Endothelial cell of umbilical vein (primary cell): Measurements from ENCODE around the gene GALNT10. TPM values are rescaled to one million over a fixed set of nuclear protein-coding genes. Genes with fewer than 3 reads are reported as not detected.

Source experiments
- BruUV-seq: library from RNA; stranded (reverse); fragments of 400-500 nt; replicated peaks from 2 replicates; lab custom pipeline; 2021; lab: Mats Ljungman, UMichigan
- CTCF ChIA-PET: fragments of 300-600, 350-600 bp; sonication (Branson Sonifier 250); formaldehyde crosslinking; loops from one replicate; lab custom pipeline; 2021; ENCODE audit warnings: antibody characterized with exemption, inconsistent platforms; lab: Charles Lee
- POLR2A ChIA-PET: fragments of 300-600, 350-600 bp; sonication (Branson Sonifier 250); formaldehyde crosslinking; loops from one replicate; lab custom pipeline; 2021; ENCODE audit warnings: antibody characterized with exemption, inconsistent platforms; lab: Charles Lee
- DNase-seq: peaks from one replicate; pipeline ENCODE4 v3.0.0-alpha.2; 2011; ENCODE audit warnings: low read depth, low spot score
- FAIRE-seq: peaks from 2 replicates; lab custom pipeline; 2011; peaks lifted over from hg19 to GRCh38; lab: Jason Lieb, UNC
- H2AFZ ChIP-seq: 2 replicates; pipeline ENCODE4 v1.6.0; 2012; ENCODE audit warnings: low read depth, low read length, control low read depth, inconsistent platforms
- H3K27ac ChIP-seq: 2 replicates; pipeline ENCODE4 v1.5.1; 2011; ENCODE audit warnings: low read depth, mild to moderate bottlenecking, control low read depth, low read length, moderate library complexity; ENCODE audit not compliant: insufficient read depth
- H3K27me3 ChIP-seq, 2 experiments: 2 replicates each; pipeline versions ENCODE4 v1.6.0 to v1.6.1; 2011; ENCODE audit warnings: low read length in 2 of 2, mixed read lengths in 1 of 2; ENCODE audit not compliant: control insufficient read depth in 2 of 2, insufficient read depth in 2 of 2
- H3K36me3 ChIP-seq, 2 experiments: 2 replicates in 1 of 2; 3 replicates in 1 of 2; pipeline ENCODE4 v1.5.1; 2011; ENCODE audit warnings: low read length in 2 of 2, mild to moderate bottlenecking in 1 of 2, moderate library complexity in 1 of 2; ENCODE audit not compliant: control insufficient read depth in 2 of 2, insufficient read depth in 2 of 2; ENCODE audit errors: extremely low read depth in 1 of 2
- H3K4me1 ChIP-seq: 3 replicates; pipeline ENCODE4 v1.5.1; 2011; ENCODE audit warnings: mild to moderate bottlenecking, low read length; ENCODE audit not compliant: control insufficient read depth, insufficient read depth; ENCODE audit errors: extremely low read depth
- H3K4me2 ChIP-seq: 2 replicates; pipeline ENCODE4 v1.6.1; 2011; ENCODE audit warnings: low read length, control low read depth, mixed read lengths; ENCODE audit not compliant: insufficient read depth
- H3K4me3 ChIP-seq, 3 experiments: fragments of 200-600 bp in 1 of 3; sonication (generic), shearing (Covaris generic) in 1 of 3; replicated peaks in 1 of 3; 2 replicates each; pipeline ENCODE4 v1.5.1; 2011 to 2016; ENCODE audit warnings: control low read depth in 3 of 3, low read length in 3 of 3, mild to moderate bottlenecking in 2 of 3, inconsistent platforms in 1 of 3, low read depth in 1 of 3, moderate library complexity in 1 of 3; ENCODE audit not compliant: insufficient read depth in 1 of 3
- H3K79me2 ChIP-seq: 2 replicates; pipeline ENCODE4 v1.6.0; 2012; ENCODE audit warnings: low read length, inconsistent platforms; ENCODE audit not compliant: control insufficient read depth, insufficient read depth
- H3K9ac ChIP-seq: replicated peaks from 2 replicates; pipeline ENCODE3; 2011; ENCODE audit warnings: low read length, control low read depth; ENCODE audit not compliant: insufficient read depth; ENCODE audit errors: extremely low read depth
- H3K9me1 ChIP-seq: replicated peaks from 3 replicates; pipeline ENCODE4 v1.6.0; 2011; ENCODE audit warnings: mild to moderate bottlenecking, low read length; ENCODE audit not compliant: control insufficient read depth, insufficient read depth; ENCODE audit errors: extremely low read depth
- H3K9me3 ChIP-seq: replicated peaks from 2 replicates; pipeline ENCODE4 v1.5.1; 2012; ENCODE audit warnings: low read length, inconsistent platforms; ENCODE audit not compliant: control insufficient read depth, insufficient read depth
- H4K20me1 ChIP-seq: replicated peaks from 2 replicates; pipeline ENCODE3; 2011; ENCODE audit warnings: mild to moderate bottlenecking, low read length; ENCODE audit not compliant: control insufficient read depth, insufficient read depth; ENCODE audit errors: extremely low read depth
- EZH2 ChIP-seq: IDR thresholded peaks from 2 replicates; pipeline ENCODE4 v1.6.1; 2012; ENCODE audit warnings: borderline replicate concordance, low read depth, mild to moderate bottlenecking, moderate library complexity, low read length, inconsistent platforms; ENCODE audit not compliant: severe bottlenecking
- FOS ChIP-seq: IDR thresholded peaks from 2 replicates; pipeline ENCODE4 v1.6.1; 2011; ENCODE audit warnings: mild to moderate bottlenecking, low read length, moderate library complexity, borderline replicate concordance; ENCODE audit not compliant: insufficient read depth
- GATA2 ChIP-seq: IDR thresholded peaks from 2 replicates; pipeline ENCODE4 v1.7.0; 2011; ENCODE audit warnings: low read depth, mild to moderate bottlenecking, moderate library complexity, mixed read lengths, low read length; ENCODE audit not compliant: insufficient read length, insufficient read depth
- JUN ChIP-seq: IDR thresholded peaks from 2 replicates; pipeline ENCODE4 v1.6.1; 2011; ENCODE audit warnings: borderline replicate concordance, low read depth; ENCODE audit not compliant: insufficient read length, insufficient read depth
- MYC ChIP-seq: IDR thresholded peaks from one replicate; pipeline ENCODE4 v1.6.1; 2011; ENCODE audit warnings: mild to moderate bottlenecking, low read depth, low read length
- POLR2A ChIP-seq: IDR thresholded peaks from 2 replicates; pipeline ENCODE4 v1.6.1; 2012; ENCODE audit warnings: low read depth, mild to moderate bottlenecking, control low read depth, low read length
- POLR2AphosphoS5 ChIP-seq: IDR thresholded peaks from 2 replicates; pipeline ENCODE4 v1.6.1; 2012; ENCODE audit warnings: low read depth, mild to moderate bottlenecking, control low read depth, low read length, moderate library complexity; ENCODE audit not compliant: insufficient read depth
- dilution Hi-C: fragments of 300-500 bp; cut with MboI; formaldehyde crosslinking; loops from one replicate; pipeline ENCODE4 v1.15.0; 2019; ENCODE audit warnings: low sequenced_read_pairs; ENCODE audit not compliant: extremely low pct_ligation_motif_present
- intact Hi-C: fragments of 100-400 bp; cut with micrococcal nuclease; formaldehyde crosslinking; loops from one replicate; pipeline ENCODE4 v1.10.0; 2022
- polyA plus RNA-seq, 4 experiments: library from polyadenylated mRNA; depleted of rRNA in 3 of 4; stranded (reverse) in 3 of 4; unstranded in 1 of 4; fragments of >200 nt; gene quantifications; 2 replicates each; pipeline versions ENCODE4 v1.2.1 to v1.2.3, GENCODE V29; 2011 to 2012; ENCODE audit warnings: missing spikeins in 1 of 4
- total RNA-seq: library from RNA; stranded (reverse); gene quantifications from 2 replicates; pipeline ENCODE4 v1.2.3, GENCODE V29; 2021
- TF ChIP-seq, protein P1 (sequence below), 2 donors: IDR thresholded peaks; 1 replicate in 1 of 2; 2 replicates in 1 of 2; pipeline ENCODE4 v1.5.1; 2011; ENCODE audit warnings: low read length in 2 of 2, mild to moderate bottlenecking in 2 of 2, moderate library complexity in 2 of 2, control low read depth in 1 of 2, inconsistent platforms in 1 of 2, low read depth in 1 of 2; ENCODE audit not compliant: insufficient read depth in 1 of 2; ENCODE audit errors: extremely low read depth in 1 of 2
- TF ChIP-seq, protein P2 (sequence below): IDR thresholded peaks from 2 replicates; pipeline ENCODE4 v1.6.1; 2011; ENCODE audit not compliant: insufficient read depth, insufficient read length

The GALNT10 gene
- total and polyA plus RNA-seq, 2 donors (not counting 3 experiments of a cell fraction or from before 2014, with no cell fraction given), result 70.2 to 77.6 TPM

DNA sequence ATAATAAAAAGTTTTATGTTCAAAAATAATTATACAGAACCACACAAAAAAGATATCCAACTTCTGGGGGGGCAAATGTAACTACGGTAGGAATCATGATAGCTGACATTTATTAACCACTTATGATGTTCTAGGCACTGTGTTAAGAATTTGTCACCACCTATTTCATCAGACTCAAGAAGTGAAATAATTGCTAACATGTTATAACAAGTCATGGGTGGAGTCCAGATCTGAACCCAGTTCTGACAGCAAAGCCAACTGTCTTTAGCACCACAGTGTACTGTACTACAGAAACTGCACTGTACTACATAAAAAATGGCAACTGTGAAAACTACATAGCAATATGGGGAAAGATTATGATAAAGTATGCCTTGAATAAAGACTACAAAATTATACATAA is 252.3 kb downstream of the GALNT10 start:
- Histone ChIP-seq H3K4me1 (peaks cover 16% of the 10 kb centered on the region), H3K4me2 (no peak overlapping the region), H3K4me3 (no peak overlapping the region), H3K79me2 (peaks cover 13% of the 10 kb centered on the region), H3K9me3 (no peaks in the 10 kb centered on the region), H3K27ac (no peak overlapping the region), H2AFZ (no peak overlapping the region), H3K9me1 (no peaks in the 10 kb centered on the region), H3K36me3 (peaks cover 3% of the 10 kb centered on the region in 2 experiments), H3K9ac (no peak overlapping the region), H4K20me1 (no peaks in the 10 kb centered on the region), H3K27me3 (no peaks in the 10 kb centered on the region)
- dilution Hi-C loops, result no loop called here
- POLR2A ChIA-PET, result no interaction called here
- no peak for DNase-seq
- intact Hi-C loops, result loop anchor here (10.0 kb wide), 1 partner anchor 412 kb away; the partner anchor contains the start of genes CNOT8 and FAXDC2
- TF ChIP-seq, protein P1, sequence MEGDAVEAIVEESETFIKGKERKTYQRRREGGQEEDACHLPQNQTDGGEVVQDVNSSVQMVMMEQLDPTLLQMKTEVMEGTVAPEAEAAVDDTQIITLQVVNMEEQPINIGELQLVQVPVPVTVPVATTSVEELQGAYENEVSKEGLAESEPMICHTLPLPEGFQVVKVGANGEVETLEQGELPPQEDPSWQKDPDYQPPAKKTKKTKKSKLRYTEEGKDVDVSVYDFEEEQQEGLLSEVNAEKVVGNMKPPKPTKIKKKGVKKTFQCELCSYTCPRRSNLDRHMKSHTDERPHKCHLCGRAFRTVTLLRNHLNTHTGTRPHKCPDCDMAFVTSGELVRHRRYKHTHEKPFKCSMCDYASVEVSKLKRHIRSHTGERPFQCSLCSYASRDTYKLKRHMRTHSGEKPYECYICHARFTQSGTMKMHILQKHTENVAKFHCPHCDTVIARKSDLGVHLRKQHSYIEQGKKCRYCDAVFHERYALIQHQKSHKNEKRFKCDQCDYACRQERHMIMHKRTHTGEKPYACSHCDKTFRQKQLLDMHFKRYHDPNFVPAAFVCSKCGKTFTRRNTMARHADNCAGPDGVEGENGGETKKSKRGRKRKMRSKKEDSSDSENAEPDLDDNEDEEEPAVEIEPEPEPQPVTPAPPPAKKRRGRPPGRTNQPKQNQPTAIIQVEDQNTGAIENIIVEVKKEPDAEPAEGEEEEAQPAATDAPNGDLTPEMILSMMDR (IDR thresholded peaks at IDR 0.05; ENCODE audit: extremely low read depth in 1 of 2, insufficient read depth in 1 of 2, low read depth in 1 of 2, low read length in 2 of 2), result no peak
- TF ChIP-seq EZH2 (no peak), FOS (no peak), JUN (no peak), GATA2 (no peak), POLR2A (no peak), MYC (no peak), POLR2AphosphoS5 (no peak)
- TF ChIP-seq, protein P2, sequence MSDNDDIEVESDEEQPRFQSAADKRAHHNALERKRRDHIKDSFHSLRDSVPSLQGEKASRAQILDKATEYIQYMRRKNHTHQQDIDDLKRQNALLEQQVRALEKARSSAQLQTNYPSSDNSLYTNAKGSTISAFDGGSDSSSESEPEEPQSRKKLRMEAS, result no peak
- BruUV-seq, result no TSS peak
- CTCF ChIA-PET, result no interaction called here
- FAIRE-seq, result no peak
